HG03108 (cell line): ENCODE results near the gene PHF1.

ENCODE experiments used
- ATAC-seq: cut with Tn5 transposase; IDR thresholded peaks from one replicate; pipeline ENCODE4 v1.9.1; 2021; ENCODE audit warnings: moderate library complexity; ENCODE audit not compliant: unreplicated experiment

The PHF1 gene

GRCh38 chr6:33430991-33431879 lies 20.4 kb downstream of the PHF1 start:
- no peak for ATAC-seq

DNA sequence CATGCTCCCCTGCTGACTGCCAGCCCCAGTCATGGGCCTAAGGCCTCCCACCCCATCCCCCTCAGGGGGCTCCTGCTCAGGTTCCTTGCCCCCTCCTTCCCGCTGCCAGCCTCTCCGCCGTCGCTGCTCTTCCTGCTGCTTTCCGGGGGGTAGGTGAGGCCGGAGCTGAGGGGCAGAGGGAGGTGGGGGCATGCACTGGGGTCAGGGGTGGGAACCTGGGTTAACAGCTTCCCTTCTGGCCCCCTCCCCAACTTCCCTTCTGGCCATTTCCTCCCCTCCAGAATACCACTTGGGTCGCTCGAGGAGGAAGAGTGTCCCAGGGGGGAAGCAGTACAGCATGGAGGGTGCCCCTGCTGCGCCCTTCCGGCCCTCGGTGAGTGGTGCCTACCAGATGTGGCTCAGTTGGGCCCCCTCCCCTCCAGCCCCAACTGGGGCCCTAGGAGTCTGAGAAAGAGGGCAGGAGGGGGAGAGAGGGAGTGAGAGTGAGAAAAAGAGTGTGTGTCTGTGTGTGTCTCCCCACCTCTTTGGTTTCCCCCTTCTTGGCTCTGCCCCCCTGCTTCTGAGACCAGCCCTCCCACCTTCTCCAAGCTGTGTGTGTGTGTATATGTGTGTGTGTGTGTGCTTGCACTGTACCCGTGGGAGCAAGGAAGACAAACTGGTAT lies 21.2 kb downstream of the PHF1 start:
- no peak for ATAC-seq

DNA sequence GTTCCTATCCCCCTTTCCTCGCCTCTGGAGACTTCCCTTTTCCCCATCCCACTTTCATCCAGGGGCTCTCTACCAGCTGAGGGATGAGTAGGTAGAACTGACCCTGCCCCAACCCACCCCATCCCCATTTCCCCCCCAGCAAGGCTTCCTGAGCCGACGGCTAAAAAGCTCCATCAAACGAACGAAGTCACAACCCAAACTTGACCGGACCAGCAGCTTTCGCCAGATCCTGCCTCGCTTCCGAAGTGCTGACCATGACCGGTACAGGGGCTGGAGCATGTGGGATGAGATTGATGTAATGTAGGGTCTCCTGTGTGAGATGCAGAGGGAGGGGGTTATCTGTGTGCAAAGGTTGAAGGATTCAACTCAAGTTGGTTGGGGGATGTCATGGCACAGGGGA lies 21.7 kb downstream of the PHF1 start:
- no peak for ATAC-seq

DNA sequence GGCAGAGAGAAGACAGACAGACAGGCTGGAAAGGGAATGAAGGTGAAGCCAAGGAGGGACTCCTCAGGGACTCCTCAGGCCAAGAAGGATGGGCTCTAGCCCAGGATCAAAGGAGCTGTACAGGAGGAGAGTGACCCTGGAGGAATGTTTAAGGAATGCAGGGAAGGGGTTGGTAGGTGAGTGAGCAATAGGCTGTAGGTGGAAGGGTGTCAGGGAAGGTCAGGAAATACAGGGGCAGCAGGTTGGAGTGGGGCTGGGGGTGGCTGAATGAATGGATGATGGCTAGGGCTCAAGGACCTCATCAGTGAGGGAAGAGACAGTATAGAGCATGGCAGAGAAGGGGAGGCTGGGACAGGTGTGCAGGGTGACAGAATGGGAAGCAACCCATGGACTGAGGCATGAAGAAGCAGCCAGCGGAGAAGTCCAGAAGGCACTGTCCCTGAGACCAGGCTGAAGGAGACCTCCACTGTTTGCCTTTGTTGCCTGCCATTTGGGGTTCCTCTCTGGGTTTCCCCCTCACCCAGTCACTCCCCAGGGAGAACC lies 22.3 kb downstream of the PHF1 start:
- no peak for ATAC-seq

DNA sequence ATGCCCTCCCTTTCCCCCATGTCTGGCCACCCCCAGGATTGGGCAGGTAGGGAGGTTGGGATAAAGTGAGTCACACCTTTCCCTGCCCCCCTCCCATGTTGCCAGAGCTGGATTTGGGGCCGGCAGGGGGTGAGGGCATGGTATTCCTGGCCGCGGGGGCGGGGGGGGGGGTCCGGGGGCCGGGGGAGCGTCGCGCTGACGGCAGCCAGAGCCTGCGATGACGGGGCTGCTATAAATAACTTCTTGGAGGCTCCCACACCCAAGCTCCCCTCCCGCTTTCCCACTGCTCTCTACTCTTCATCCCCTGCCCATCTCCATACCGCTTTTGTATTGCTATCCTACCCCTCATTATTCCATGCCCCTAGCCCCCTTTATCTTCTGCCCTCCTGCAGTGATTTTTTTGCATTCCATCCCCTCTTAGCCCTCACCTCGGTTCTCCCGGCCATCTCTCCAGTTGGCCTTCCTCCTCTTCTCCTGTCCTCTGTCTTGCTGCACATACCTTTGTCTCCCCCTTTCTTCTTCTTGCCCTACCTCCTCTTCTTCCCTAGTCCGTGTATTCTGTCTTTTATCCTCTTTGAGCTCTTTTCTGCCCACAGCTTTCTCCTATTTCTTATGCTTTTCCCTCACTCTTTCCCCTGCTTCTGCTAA lies 22.9 kb downstream of the PHF1 start:
- no peak for ATAC-seq

- ATAC-seq: no peak
Measured at GRCh38 chr6:33434961-33435360, 24.1 kb downstream of the PHF1 start.

- no peak for ATAC-seq
Measured at GRCh38 chr6:33437666-33438065, 26.9 kb downstream of the PHF1 start.

DNA sequence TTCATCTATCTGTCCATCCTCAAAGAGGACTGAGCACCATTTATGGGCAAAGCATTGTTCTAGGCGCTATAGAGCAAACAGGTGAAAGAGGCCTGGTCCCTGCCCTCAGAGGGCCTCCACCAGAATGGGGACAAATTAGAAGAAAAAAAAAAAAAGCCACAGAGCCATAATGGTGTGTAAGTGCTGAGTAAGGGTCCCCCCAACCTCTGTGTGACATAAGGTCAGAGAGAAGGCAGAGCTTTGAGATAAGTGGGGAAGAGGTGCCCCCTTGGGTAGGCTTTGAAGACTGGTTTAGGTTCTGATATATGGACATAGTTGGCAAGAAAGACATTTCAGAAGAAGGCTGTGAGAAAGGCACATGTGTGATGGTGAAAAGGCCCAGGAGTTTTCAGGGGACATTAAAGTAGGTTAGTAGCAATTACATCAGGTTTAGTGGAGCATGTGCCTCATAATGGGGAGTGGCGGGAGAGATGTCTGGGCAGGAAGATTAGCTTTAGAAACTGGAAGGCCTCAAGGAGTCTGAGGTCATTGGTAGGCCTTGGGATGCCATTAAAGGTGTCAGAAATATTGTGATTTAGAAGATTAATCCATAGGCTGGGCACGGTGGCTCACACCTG lies 28.3 kb downstream of the PHF1 start:
- no peak for ATAC-seq

- ATAC-seq: no peak
Measured at GRCh38 chr6:33439956-33440648, 29.3 kb downstream of the PHF1 start.

DNA sequence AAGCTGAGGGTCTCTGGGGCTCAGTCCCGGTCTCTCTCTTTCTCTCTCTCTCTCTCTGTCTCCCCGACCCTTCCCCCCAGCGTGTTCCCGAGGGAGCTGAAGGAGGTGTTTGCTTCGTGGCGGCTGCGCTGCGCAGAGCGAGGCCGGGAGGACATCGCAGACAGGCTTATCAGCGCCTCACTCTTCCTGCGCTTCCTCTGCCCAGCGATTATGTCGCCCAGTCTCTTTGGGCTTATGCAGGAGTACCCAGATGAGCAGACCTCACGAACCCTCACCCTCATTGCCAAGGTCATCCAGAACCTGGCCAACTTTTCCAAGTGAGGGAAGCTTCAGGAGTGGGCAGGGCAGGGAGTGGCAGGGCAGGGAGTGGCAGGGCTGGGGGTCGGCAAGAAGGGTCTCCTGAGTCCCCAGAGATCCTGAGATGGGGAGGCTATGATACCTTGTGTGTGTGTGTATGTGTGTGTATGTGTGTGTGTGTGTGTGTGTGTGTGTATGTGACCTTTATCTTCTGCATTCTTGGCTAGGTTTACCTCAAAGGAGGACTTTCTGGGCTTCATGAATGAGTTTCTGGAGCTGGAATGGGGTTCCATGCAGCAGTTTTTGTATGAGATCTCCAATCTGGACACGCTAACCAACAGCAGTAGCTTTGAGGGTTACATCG lies 30.0 kb downstream of the PHF1 start:
- ATAC-seq: no peak

- no peak for ATAC-seq
Measured at GRCh38 chr6:33441457-33441856, 30.6 kb downstream of the PHF1 start.

DNA sequence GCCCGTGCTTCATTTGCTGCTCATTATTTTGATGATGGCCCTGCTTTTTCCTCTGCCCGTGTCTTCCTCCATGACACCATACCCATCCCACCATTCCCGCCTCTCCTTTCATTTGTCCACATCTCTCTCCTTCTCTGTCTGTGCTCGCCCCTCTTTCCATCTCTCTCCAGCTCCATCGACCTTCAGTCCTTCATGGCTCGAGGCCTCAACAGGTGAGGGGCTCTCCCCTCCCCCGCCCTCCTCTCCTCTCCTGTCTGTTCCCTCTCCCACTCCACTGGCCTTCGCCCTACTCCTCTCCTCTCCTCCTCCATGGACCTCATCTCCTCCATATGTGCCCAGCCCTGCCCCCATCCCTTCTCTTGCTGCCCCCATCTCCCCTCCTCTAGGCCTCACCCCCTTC lies 31.5 kb downstream of the PHF1 start:
- no peak for ATAC-seq

GRCh38 chr6:33443025-33443424 lies 32.2 kb downstream of the PHF1 start:
- ATAC-seq: no peak

GRCh38 chr6:33443619-33444504 lies 33.0 kb downstream of the PHF1 start:
- ATAC-seq: no peak

DNA sequence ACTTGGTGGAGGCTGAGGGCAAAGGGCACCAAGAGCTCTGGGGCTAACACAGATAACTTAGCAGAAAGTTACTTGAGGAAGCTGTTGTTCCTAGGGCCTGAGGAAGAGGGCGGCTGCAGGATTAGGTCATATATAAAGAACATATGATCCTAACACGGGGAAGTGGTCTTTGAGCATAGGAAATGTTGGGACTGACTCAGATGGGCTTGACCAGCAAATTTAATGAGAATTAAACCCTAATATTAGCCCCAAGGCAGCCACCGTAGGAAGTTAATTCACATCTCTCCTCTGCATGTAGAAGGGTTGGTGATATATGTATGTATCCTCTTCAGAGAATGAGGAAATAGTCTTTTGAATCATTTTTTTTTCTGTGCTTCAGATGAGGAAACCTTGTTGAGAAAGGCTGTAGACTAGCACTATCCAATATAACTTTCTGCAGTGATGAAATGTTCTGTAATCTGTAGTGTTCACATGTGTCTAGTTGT lies 34.3 kb downstream of the PHF1 start:
- no peak for ATAC-seq

GRCh38 chr6:33446356-33446755 lies 35.5 kb downstream of the PHF1 start:
- no peak for ATAC-seq

DNA sequence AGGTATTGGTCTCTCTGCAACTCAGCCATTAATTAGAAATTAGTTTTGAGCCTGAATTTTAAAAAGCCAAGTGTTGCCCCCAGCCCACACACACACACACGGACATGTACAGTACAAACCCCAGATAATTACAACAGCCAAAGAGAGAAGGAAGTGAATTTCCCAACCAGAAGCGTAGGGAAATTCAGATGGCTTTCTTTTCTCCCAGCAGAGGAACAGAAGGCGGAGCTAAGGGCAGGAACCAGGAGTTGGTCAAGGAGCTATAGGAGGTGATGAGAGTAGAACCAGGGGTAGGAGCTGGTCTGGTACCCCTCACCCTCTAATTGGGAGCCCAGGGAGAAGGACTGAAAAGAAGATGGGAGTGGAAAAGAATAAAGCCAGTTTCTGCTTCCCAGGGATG lies 39.6 kb downstream of the PHF1 start:
- no peak for ATAC-seq

DNA sequence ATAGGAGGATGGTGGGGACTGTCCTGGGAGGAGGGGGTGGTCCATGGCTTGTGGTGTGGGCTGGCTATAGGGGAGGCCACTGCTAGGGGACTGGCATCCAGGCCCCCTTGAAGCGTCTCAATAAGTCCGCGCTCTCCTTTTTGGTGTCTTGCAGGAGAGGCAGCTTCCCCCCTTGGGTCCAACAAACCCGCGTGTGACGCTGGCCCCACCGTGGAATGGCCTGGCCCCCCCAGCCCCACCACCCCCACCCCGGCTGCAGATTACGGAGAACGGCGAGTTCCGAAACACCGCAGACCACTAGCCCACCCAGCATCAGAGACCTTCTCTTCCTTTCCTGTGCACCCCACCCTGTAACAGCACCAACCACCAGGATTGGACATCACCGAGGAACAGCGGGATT lies 40.8 kb downstream of the PHF1 start:
- ATAC-seq: no peak

GRCh38 chr6:33452496-33452895 lies 41.7 kb downstream of the PHF1 start:
- no peak for ATAC-seq
